ENCODE results near the gene SPTAN1. TPM values are rescaled to one million over a fixed set of nuclear protein-coding genes. Genes with fewer than 3 reads are reported as not detected.
A peak's percentile ranks its signal among the peaks of the same experiment; 100 is the strongest.

Gene SPTAN1
- total and polyA plus RNA-seq, 2 experiments from 2014 or later: 108 to 195 TPM

DNA sequence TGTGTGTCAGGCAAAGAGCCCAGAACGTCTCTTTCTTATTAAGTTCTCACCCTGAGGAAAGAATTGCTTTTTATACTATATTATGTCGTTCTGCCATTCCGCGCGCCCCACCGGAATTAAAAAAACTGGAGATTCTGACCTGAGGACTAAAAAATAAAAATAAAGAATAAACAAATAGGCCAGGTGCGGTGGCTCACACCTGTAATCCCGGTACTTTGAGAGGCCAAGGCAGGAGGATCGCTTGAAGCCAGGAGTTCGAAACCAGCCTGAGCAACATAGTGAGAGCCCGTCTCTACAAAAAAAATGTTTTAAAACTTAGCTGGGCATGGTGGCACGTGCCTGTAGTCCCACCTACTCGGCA lies 104.9 kb downstream of the SPTAN1 start:
- peak overlapping the region; percentile 74; the same call in 1 of the 2 replicates for H2AFZ ChIP-seq
- H3K79me2 ChIP-seq (replicated peaks; ENCODE audit: insufficient read depth): no peaks in the 10 kb centered on the region; the same call in 1 of the 2 replicates
- Mint-ChIP-seq H3K27ac (peak overlapping the region; percentile 100), H3K27me3 (ENCODE audit: insufficient read depth, low read depth, poor library complexity) (peaks cover 8% of the 10 kb centered on the region), H3K9me3 (no peaks in the 10 kb centered on the region), H3K4me3 (peak overlapping the region; percentile 87), H3K36me3 (ENCODE audit: low read depth) (no peaks in the 10 kb centered on the region), H3K4me1 (peaks cover 4% of the 10 kb centered on the region; the same call in 1 of the 3 replicates)
- DNase-seq (ENCODE audit: low spot score): no peak
- no peaks in the 10 kb centered on the region for H3K36me3 ChIP-seq (ENCODE audit: insufficient read depth)
- H3K4me3 ChIP-seq: peak overlapping the region; percentile 55
- H4K20me1 ChIP-seq (replicated peaks; ENCODE audit: insufficient read depth): no peaks in the 10 kb centered on the region
- H3K27ac ChIP-seq (ENCODE audit: low read depth): peak overlapping the region; percentile 99
- no peaks in the 10 kb centered on the region for H3K4me1 ChIP-seq (ENCODE audit: insufficient read depth)
- peaks cover 11% of the 10 kb centered on the region for H3F3A ChIP-seq (replicated peaks; ENCODE audit: low read depth)
- peak overlapping the region; percentile 72 for H3K4me2 ChIP-seq
- TF ChIP-seq, protein P1, sequence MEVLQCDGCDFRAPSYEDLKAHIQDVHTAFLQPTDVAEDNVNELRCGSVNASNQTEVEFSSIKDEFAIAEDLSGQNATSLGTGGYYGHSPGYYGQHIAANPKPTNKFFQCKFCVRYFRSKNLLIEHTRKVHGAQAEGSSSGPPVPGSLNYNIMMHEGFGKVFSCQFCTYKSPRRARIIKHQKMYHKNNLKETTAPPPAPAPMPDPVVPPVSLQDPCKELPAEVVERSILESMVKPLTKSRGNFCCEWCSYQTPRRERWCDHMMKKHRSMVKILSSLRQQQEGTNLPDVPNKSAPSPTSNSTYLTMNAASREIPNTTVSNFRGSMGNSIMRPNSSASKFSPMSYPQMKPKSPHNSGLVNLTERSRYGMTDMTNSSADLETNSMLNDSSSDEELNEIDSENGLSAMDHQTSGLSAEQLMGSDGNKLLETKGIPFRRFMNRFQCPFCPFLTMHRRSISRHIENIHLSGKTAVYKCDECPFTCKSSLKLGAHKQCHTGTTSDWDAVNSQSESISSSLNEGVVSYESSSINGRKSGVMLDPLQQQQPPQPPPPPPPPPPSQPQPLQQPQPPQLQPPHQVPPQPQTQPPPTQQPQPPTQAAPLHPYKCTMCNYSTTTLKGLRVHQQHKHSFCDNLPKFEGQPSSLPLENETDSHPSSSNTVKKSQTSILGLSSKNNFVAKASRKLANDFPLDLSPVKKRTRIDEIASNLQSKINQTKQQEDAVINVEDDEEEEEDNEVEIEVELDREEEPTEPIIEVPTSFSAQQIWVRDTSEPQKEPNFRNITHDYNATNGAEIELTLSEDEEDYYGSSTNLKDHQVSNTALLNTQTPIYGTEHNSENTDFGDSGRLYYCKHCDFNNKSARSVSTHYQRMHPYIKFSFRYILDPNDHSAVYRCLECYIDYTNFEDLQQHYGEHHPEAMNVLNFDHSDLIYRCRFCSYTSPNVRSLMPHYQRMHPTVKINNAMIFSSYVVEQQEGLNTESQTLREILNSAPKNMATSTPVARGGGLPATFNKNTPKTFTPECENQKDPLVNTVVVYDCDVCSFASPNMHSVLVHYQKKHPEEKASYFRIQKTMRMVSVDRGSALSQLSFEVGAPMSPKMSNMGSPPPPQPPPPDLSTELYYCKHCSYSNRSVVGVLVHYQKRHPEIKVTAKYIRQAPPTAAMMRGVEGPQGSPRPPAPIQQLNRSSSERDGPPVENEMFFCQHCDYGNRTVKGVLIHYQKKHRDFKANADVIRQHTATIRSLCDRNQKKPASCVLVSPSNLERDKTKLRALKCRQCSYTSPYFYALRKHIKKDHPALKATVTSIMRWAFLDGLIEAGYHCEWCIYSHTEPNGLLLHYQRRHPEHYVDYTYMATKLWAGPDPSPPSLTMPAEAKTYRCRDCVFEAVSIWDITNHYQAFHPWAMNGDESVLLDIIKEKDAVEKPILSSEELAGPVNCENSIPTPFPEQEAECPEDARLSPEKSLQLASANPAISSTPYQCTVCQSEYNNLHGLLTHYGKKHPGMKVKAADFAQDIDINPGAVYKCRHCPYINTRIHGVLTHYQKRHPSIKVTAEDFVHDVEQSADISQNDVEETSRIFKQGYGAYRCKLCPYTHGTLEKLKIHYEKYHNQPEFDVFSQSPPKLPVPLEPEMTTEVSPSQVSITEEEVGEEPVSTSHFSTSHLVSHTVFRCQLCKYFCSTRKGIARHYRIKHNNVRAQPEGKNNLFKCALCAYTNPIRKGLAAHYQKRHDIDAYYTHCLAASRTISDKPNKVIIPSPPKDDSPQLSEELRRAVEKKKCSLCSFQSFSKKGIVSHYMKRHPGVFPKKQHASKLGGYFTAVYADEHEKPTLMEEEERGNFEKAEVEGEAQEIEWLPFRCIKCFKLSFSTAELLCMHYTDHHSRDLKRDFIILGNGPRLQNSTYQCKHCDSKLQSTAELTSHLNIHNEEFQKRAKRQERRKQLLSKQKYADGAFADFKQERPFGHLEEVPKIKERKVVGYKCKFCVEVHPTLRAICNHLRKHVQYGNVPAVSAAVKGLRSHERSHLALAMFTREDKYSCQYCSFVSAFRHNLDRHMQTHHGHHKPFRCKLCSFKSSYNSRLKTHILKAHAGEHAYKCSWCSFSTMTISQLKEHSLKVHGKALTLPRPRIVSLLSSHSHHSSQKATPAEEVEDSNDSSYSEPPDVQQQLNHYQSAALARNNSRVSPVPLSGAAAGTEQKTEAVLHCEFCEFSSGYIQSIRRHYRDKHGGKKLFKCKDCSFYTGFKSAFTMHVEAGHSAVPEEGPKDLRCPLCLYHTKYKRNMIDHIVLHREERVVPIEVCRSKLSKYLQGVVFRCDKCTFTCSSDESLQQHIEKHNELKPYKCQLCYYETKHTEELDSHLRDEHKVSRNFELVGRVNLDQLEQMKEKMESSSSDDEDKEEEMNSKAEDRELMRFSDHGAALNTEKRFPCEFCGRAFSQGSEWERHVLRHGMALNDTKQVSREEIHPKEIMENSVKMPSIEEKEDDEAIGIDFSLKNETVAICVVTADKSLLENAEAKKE (CRISPR knock-in tag; IDR thresholded peaks at IDR 0.05): no peak
- no peaks in the 10 kb centered on the region for H3K9me2 ChIP-seq (ENCODE audit: insufficient read depth)
- no peak for ATAC-seq
- no peaks in the 10 kb centered on the region for H3K27me3 ChIP-seq (ENCODE audit: insufficient read depth)

DNA sequence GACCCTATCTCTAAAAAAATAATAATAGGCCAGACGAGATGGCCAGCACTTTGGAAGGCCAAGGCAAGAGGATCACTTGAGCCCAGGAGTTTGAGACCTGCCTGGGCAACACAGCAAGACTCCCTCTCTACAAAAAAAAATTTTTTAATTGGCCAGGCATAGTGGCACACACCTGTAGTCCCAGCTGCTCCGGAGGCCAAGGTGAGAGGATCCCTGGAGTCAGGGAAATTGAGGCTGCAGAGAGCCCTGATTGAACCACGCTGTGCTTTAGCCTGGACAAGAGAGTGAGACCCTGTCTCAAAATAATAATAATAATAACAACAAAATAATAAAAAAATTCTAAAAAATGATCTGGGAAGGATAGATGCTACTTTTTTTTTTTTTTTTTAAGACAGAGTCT lies 105.4 kb downstream of the SPTAN1 start:
- Mint-ChIP-seq H3K27ac (no peak overlapping the region; the same call in 1 of the 2 replicates), H3K4me3 (no peak overlapping the region), H3K9me3 (no peaks in the 10 kb centered on the region), H3K4me1 (peaks cover 4% of the 10 kb centered on the region; the same call in 1 of the 3 replicates), H3K36me3 (ENCODE audit: low read depth) (no peaks in the 10 kb centered on the region), H3K27me3 (ENCODE audit: insufficient read depth, low read depth, poor library complexity) (peaks cover 10% of the 10 kb centered on the region)
- no peaks in the 10 kb centered on the region for H3K9me2 ChIP-seq (ENCODE audit: insufficient read depth)
- no peaks in the 10 kb centered on the region; the same call in 1 of the 2 replicates for H3K79me2 ChIP-seq (replicated peaks; ENCODE audit: insufficient read depth)
- H4K20me1 ChIP-seq (replicated peaks; ENCODE audit: insufficient read depth): no peaks in the 10 kb centered on the region
- no peaks in the 10 kb centered on the region for H3K27me3 ChIP-seq (ENCODE audit: insufficient read depth)
- ATAC-seq (no peak), DNase-seq (ENCODE audit: low spot score) (no peak)
- H3K4me3 ChIP-seq: no peak overlapping the region
- peaks cover 11% of the 10 kb centered on the region for H3F3A ChIP-seq (replicated peaks; ENCODE audit: low read depth)
- peak overlapping the region; percentile 99; the same call in 1 of the 2 replicates for H3K27ac ChIP-seq (ENCODE audit: low read depth)
- no peaks in the 10 kb centered on the region for H3K36me3 ChIP-seq (ENCODE audit: insufficient read depth)
- no peak overlapping the region for H2AFZ ChIP-seq
- H3K4me1 ChIP-seq (ENCODE audit: insufficient read depth): no peaks in the 10 kb centered on the region
- no peak overlapping the region for H3K4me2 ChIP-seq
- TF ChIP-seq EZH2 (IDR thresholded peaks at IDR 0.05; ENCODE audit: low read depth, unreplicated experiment) (no peak), NANOG (IDR thresholded peaks at IDR 0.05; ENCODE audit: borderline replicate concordance) (no peak), ZNF114 (CRISPR knock-in tag; IDR thresholded peaks at IDR 0.05) (no peak), EZH2phosphoT487 (IDR thresholded peaks at IDR 0.05; ENCODE audit: unreplicated experiment) (no peak), POLR2AphosphoS5 (IDR thresholded peaks at IDR 0.05; ENCODE audit: low read depth) (no peak), JUNB (IDR thresholded peaks at IDR 0.05; ENCODE audit: unreplicated experiment) (no peak)
- TF ChIP-seq, protein P2, sequence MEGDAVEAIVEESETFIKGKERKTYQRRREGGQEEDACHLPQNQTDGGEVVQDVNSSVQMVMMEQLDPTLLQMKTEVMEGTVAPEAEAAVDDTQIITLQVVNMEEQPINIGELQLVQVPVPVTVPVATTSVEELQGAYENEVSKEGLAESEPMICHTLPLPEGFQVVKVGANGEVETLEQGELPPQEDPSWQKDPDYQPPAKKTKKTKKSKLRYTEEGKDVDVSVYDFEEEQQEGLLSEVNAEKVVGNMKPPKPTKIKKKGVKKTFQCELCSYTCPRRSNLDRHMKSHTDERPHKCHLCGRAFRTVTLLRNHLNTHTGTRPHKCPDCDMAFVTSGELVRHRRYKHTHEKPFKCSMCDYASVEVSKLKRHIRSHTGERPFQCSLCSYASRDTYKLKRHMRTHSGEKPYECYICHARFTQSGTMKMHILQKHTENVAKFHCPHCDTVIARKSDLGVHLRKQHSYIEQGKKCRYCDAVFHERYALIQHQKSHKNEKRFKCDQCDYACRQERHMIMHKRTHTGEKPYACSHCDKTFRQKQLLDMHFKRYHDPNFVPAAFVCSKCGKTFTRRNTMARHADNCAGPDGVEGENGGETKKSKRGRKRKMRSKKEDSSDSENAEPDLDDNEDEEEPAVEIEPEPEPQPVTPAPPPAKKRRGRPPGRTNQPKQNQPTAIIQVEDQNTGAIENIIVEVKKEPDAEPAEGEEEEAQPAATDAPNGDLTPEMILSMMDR (conservative IDR thresholded peaks at IDR 0.05; ENCODE audit: low read depth in 2 of 2): no peak
